ENCODE data around the gene KRT38.

GRCh38 chr17:41475421-41475820 lies 34.6 kb upstream of the KRT38 start:
- TF ChIP-seq POLR2A (IDR thresholded peaks at IDR 0.05) (no peak), CTCF (IDR thresholded peaks at IDR 0.05) (no peak)

Data from testis (tissue), 2 donors.